HG03060 (cell line): ENCODE results near the gene RIPK3.
"Not testable (repeated sequence)": the region's sequence is repeated elsewhere in the genome, so short reads cannot be mapped to it uniquely, and the experiment has no call there.

Experiments used
- ATAC-seq: cut with Tn5 transposase; IDR thresholded peaks from one replicate; pipeline ENCODE4 v1.9.1; 2021; ENCODE audit warnings: low read depth, moderate number of reproducible peaks; ENCODE audit not compliant: unreplicated experiment

Gene RIPK3

DNA sequence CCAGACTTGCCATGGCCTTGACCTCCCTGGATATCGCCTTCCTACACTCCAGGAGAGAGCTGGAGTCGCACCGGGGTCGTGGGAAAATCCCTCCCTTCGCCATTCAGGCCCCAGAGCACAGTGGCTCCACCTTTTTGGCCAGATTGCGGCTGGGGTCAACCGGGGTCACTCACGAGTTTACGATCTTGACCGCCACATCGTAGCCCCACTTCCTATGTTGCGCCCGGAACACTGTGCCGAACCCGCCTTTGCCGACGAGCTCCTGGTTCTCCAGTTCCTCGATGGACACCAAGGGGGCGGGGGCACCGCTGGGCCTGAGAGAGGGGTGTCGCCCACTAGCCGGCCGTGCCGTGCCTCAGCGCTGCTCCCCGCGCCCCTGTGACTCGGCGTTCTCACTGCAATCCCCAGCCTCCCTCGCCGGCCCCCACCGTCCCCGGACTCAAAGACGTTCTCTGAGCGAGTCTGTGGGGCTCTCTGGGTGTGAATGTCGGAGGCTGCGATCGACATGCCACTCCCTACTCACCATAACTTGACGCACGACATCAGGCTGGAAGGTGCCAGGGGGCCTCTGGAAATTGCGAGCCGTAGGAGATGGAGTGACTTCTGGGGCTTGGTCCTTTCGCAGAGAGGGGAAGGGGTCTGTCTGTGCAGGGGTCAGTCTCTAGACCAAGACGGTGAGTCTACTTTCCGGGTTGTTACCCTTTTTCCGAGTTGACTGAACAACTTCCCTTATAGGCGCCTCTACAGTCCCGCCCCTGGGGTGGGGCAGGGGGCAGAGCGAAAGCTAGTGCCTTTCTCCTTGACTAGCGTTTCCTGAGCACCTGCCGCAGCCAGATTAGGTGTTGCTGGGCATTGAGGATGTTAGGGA, at the start of gene RIPK3:
Gene RIPK3 (minus strand): TSS at position 708 of the 868 bp plus-strand sequence. CDS start 165 bp downstream, at position 543.
- ATAC-seq: no peak

DNA sequence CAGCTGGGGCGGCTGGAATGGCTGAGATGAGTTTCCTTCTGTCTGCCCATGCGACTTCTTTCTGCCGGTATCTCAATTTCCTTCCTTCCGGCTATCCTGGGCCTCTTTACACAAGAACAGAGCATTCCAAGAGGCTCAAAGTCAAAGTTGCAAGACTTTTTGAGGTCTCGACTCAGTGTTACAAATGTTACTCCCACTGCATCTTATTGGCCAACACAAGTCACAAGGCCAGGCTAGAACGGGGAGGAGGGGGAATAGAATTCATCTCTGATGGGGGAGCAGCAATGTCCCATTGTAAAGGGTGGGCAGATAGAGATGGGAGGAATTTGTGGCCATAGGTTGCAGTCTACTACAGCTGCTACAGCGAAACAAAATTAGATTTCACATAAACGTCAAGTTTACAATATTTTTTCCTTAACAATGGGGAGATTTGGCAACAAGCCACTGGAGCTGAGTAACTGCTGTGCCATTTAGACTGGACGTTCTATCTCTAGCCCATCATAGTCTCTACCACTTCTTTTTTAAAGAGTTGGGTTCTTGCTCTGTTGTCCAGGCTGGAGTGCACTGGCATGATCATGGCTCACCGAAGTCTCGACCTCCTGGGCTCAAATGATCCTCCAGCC, 49.5 kb upstream of the RIPK3 start:
- ATAC-seq: no peak

DNA sequence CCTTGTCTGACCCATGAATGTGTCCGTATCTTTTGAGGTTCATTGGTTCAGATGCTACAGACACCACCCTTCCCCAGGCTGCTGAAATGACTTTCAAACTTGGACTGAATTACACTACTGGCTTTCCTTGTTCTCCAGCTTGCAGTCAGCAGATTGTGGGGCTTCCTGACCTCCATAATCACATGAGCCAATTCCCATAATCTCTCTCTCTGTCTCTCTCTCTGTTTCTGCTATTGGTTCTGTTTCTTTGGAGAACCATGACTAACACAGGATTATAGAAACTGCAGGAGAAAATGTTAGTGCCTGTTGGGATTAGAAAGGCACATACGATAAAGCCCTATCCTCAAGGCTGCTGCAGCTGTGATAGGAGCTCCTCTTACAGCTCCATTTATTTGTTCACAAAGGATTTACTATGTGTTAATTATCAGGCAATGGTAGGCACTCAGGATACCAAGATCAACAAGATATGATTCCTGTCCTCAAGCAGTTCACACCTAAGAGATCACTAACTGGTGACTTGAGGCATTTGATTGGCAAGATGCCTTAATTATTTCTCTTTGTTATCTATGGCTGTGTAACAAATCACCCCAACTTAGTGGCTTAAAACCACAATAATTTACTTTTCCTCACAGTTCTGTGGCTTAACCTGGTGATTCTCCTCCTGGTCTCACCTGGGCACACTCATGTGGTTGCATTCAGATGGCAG, 48.8 kb upstream of the RIPK3 start:
- no peak for ATAC-seq

DNA sequence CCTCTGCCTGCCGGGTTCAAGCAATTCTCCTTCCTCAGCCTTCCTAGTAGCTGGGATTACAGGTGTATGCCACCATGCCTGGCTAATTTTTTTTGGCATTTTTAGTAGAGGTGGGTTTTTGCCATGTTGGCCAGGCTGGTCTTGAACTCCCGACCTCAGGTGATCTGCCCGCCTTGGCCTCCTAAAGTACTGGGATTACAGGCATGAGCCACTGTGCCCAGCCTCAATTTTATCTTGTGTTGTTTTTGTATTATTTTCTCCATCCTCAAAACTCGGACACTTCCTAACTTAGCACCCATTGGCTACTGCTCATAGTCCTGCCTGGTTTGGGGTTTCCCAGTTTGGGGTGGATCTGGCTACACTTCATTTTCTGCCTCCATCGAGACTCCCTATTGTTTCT, 47.8 kb upstream of the RIPK3 start:
- ATAC-seq: not testable (repeated sequence)

GRCh38 chr14:24387009-24387345, 47.2 kb upstream of the RIPK3 start:
- no peak for ATAC-seq

GRCh38 chr14:24385524-24385923, 45.7 kb upstream of the RIPK3 start:
- no peak for ATAC-seq

GRCh38 chr14:24384169-24384568, 44.4 kb upstream of the RIPK3 start:
- ATAC-seq: no peak

DNA sequence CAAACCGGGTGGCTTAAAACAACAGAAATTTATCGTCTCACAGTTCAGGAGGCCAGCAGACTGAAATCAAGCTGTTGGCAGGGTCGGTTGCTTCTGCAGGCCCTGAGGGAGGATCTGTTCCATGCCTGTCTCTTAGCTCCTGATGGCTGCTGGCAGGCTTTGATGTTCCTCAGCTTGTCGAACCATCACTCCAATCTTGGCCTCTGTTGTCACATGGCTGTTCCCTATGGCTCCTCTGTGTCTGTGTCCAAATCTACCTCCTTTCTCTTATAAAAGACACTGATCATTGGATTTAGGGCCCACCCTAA, 42.2 kb upstream of the RIPK3 start:
- ATAC-seq: no peak

- no peak for ATAC-seq
Observed at GRCh38 chr14:24381363-24382063, 41.7 kb upstream of the RIPK3 start.

- ATAC-seq: no peak
Observed at GRCh38 chr14:24379907-24380730, 40.3 kb upstream of the RIPK3 start.

GRCh38 chr14:24378981-24379906, 39.5 kb upstream of the RIPK3 start:
- ATAC-seq: no peak

DNA sequence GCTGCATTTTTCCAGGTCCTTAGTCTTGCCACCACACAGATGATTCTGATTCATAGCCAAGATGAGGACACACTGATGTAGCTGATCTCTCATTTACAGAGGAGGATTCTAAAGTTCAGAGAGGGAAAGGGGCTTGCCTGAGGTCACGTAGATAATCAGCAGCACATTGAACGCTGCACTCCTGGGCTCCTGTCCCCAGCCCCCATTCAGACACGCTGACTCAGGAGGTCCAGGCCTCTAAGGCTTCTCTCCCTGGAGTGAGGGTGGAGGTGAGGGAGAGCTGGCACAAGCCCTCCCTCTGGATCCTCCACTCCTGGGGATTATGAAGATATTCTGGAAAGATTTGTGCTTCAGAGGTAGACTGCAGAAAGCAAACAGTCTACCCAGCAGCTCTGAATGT, 38.5 kb upstream of the RIPK3 start:
- ATAC-seq: no peak

DNA sequence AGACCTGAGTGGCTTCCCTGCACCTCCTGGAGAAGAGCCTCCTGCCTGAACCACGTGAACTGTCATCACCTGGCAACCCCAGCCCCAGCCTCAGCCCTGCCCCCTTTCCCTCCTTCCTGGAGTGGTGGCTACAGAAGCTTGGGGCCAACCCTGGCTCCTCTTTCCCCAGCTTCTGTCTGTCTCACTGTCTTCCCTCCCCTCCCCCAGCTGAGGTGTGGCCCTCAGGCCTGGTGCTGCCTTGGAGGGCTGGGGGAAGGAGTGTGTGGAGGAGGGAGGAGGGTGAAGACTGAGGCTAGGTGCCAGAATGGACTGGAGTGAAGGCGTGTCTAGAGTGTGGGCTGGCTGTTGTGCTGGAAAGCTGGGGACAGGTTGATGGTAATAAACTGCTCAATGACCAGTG, 37.9 kb upstream of the RIPK3 start:
- no peak for ATAC-seq

DNA sequence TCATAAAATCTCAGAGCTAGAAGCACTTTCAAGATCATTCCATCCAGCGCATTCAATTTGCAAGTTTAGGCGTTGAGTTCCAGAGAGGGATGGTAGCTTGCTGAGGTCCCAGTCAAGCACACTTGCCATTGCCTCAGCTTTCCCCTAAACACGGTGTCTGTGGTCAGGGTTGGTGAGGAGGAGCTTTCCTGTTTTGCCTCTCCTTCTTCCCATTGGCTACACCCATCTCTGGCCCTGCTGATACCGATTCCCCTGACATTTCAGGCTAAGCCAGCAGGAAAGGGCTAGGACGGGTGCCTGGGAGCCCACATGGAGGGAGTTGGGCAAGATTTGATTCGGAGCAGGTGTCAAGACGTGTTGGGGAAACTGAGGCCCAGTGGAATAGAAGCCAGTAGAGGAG, 37.3 kb upstream of the RIPK3 start:
- no peak for ATAC-seq

- ATAC-seq: no peak
Observed at GRCh38 chr14:24376448-24377070, 36.8 kb upstream of the RIPK3 start.

- ATAC-seq: no peak
Observed at GRCh38 chr14:24372701-24373416, 33.1 kb upstream of the RIPK3 start.

DNA sequence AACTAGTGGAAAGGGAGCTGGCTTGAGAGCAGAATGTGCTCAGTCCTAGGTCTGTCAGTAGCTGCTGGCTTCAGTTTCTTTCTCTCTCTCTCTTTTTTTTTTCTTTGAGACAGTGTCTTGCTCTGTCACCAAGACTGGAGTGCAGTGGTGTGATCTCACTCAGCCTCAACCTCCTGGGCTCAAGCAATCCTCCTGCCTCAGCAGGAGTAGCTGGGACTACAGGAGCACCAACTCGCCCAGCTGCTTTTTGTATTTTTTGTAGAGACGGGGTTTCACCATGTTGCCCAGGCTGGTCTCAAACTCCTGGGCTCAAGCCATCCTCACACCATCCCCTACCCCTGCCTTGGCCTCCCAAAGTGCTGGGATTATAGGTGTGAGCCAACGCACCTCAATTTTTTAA, 31.8 kb upstream of the RIPK3 start:
- ATAC-seq: not testable (repeated sequence)

DNA sequence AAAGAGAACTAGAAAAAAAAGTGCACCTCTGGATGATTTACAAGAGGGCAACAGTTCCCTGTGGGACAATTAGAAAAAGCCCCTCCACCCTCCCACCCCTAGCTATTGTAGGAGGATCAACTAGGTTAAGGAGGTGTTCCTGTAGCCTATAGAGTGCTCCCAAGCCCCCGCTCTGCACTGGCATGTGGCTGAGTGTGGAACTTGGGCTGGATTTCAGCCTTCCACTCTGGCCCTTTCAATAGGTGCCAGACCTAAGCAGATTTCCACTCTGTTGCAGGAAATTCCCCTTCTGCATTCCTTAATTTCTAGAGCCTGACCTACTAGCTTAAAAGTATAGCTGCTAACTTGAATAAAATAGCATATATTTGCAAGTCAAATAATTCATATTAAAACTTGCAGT, 31.0 kb upstream of the RIPK3 start:
- ATAC-seq: no peak
